GM18519 (cell line): ENCODE results near the gene TAP2.
"Not testable (repeated sequence)": the region's sequence is repeated elsewhere in the genome, so short reads cannot be mapped to it uniquely, and the experiment has no call there.

Experiments
- ATAC-seq: cut with Tn5 transposase; IDR thresholded peaks from one replicate; pipeline ENCODE4 v1.9.1; 2021; ENCODE audit warnings: mild to moderate bottlenecking, moderate library complexity; ENCODE audit not compliant: unreplicated experiment, low FRiP score

TAP2 gene

GRCh38 chr6:32838114-32838958, at the start of gene TAP2:
TAP2 (minus strand) TSS chr6:32838739; CDS start chr6:32838233, 506 bp downstream.
- ATAC-seq = peak; percentile 38

GRCh38 chr6:32887616-32888015, 49.1 kb upstream of the TAP2 start:
- ATAC-seq = no peak

GRCh38 chr6:32886681-32887383, 48.3 kb upstream of the TAP2 start:
- ATAC-seq = no peak

GRCh38 chr6:32885698-32886286, 47.3 kb upstream of the TAP2 start:
- no peak for ATAC-seq

- no peak for ATAC-seq
These were observed 45.2 kb upstream of the TAP2 start for GRCh38 chr6:32883789-32884188.

- ATAC-seq = no peak
These were observed 44.3 kb upstream of the TAP2 start for GRCh38 chr6:32882879-32883250.

GRCh38 chr6:32880962-32881361, 42.4 kb upstream of the TAP2 start:
- not testable (repeated sequence) for ATAC-seq

GRCh38 chr6:32879691-32880090, 41.2 kb upstream of the TAP2 start:
- ATAC-seq = no peak

GRCh38 chr6:32876603-32877002, 38.1 kb upstream of the TAP2 start:
- no peak for ATAC-seq

- not testable (repeated sequence) for ATAC-seq
These were observed 35.4 kb upstream of the TAP2 start for GRCh38 chr6:32873947-32874346.

- no peak for ATAC-seq
These were observed 29.8 kb upstream of the TAP2 start for GRCh38 chr6:32868257-32868788.

- ATAC-seq = no peak
These were observed 29.2 kb upstream of the TAP2 start for GRCh38 chr6:32867554-32868256.

GRCh38 chr6:32867022-32867477, 28.5 kb upstream of the TAP2 start:
- ATAC-seq = no peak

- no peak for ATAC-seq
These were observed 27.3 kb upstream of the TAP2 start for GRCh38 chr6:32865724-32866443.

GRCh38 chr6:32862725-32863124, 24.2 kb upstream of the TAP2 start:
- no peak for ATAC-seq

- ATAC-seq = no peak
These were observed 22.1 kb upstream of the TAP2 start for GRCh38 chr6:32860674-32861073.

GRCh38 chr6:32858194-32858593, 19.7 kb upstream of the TAP2 start:
- ATAC-seq = no peak

- no peak for ATAC-seq
These were observed 18.8 kb upstream of the TAP2 start for GRCh38 chr6:32857156-32857891.

GRCh38 chr6:32855467-32856174, 17.1 kb upstream of the TAP2 start:
- ATAC-seq = no peak
